ENCODE measurements around the gene CTNS.

The CTNS gene

DNA sequence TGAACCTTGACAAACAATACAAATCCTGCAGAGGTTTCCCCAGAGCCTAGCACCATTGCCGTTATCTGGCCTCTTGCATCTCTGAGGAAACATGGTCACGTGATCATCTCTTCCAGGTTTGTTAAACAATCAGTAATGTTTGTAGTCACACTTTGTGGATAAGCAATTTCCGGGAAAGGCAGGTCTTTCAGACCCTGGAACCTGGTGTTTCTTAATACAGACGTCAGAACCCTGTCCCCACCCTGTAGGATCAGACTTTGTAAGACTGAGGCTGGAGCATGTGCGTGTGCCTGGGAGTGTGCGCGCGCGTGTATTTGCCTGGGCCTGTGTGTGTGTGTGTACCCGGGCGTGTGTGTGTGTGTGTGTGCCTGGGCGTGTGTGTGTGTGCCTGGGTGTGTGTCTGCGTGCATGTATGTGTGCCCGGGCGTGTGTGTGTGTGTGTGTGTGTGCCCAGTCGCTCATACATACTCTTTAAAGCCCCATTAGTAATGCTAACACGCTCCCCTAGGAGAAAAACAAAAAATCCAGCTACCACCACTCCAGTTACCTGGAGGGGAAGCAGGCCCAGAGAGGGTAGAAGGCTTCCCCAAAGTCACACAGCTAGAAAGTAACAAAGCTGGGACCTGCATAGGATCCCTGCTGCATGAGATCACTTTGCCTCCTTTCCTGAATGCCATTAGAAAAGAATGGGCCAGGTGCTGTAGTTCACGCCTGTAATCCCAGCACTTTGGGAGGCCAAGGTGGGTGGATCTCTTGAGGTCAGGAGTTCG, 5.3 kb downstream of the CTNS start:
- Histone ChIP-seq H3K4me3 (ENCODE audit: insufficient read depth, low read depth, low read length, poor library complexity, severe bottlenecking) (no peak overlapping the region), H3K27ac (ENCODE audit: insufficient read depth, low read length, poor library complexity, severe bottlenecking) (no peak overlapping the region), H3K9me3 (ENCODE audit: control insufficient read depth, low read length) (no peaks in the 10 kb centered on the region), H3K4me1 (ENCODE audit: control insufficient read depth, insufficient read depth, low read length, poor library complexity, severe bottlenecking) (no peaks in the 10 kb centered on the region), H3K36me3 (ENCODE audit: control insufficient read depth, insufficient read depth, low read length) (no peaks in the 10 kb centered on the region), H3K27me3 (replicated peaks; ENCODE audit: control insufficient read depth, insufficient read depth, low read length, poor library complexity, severe bottlenecking) (no peaks in the 10 kb centered on the region)
- no peak for DNase-seq

DNA sequence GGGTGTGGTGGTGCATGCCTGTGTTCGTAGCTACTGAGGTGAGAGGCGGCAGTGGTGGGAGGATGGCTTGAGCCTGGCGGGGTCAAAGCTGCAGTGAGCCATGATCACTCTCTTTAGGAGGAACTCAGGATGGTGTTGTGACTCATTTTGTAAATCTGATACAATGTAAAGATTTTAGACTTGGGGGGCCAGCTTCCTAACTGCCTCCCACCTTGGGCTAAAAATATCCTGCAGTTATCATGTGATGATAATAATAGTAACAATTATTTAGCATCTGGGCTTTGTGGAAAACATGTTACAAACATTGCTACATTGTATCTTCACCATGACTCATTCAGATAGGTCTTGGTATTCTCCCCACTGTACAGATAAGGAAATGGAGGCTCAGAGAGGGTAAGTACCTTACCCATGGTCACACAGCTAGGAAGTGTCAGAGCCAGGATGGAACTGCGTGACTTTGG, 7.4 kb downstream of the CTNS start:
- no peak for DNase-seq
- H3K36me3 ChIP-seq (ENCODE audit: control insufficient read depth, insufficient read depth, low read length) = no peaks in the 10 kb centered on the region
- H3K4me3 ChIP-seq (ENCODE audit: insufficient read depth, low read depth, low read length, poor library complexity, severe bottlenecking) = no peak overlapping the region
- no peaks in the 10 kb centered on the region for H3K4me1 ChIP-seq (ENCODE audit: control insufficient read depth, insufficient read depth, low read length, poor library complexity, severe bottlenecking)
- no peaks in the 10 kb centered on the region for H3K27me3 ChIP-seq (replicated peaks; ENCODE audit: control insufficient read depth, insufficient read depth, low read length, poor library complexity, severe bottlenecking)
- H3K27ac ChIP-seq (ENCODE audit: insufficient read depth, low read length, poor library complexity, severe bottlenecking) = no peak overlapping the region
- H3K9me3 ChIP-seq (ENCODE audit: control insufficient read depth, low read length) = no peaks in the 10 kb centered on the region

GRCh38 chr17:3645310-3645709, 8.8 kb downstream of the CTNS start:
- H3K27ac ChIP-seq (ENCODE audit: insufficient read depth, low read length, poor library complexity, severe bottlenecking) = no peak overlapping the region
- H3K36me3 ChIP-seq (ENCODE audit: control insufficient read depth, insufficient read depth, low read length) = no peaks in the 10 kb centered on the region
- H3K9me3 ChIP-seq (ENCODE audit: control insufficient read depth, low read length) = no peaks in the 10 kb centered on the region
- no peaks in the 10 kb centered on the region for H3K4me1 ChIP-seq (ENCODE audit: control insufficient read depth, insufficient read depth, low read length, poor library complexity, severe bottlenecking)
- H3K27me3 ChIP-seq (replicated peaks; ENCODE audit: control insufficient read depth, insufficient read depth, low read length, poor library complexity, severe bottlenecking) = no peaks in the 10 kb centered on the region
- no peak overlapping the region for H3K4me3 ChIP-seq (ENCODE audit: insufficient read depth, low read depth, low read length, poor library complexity, severe bottlenecking)
- DNase-seq = no peak

DNA sequence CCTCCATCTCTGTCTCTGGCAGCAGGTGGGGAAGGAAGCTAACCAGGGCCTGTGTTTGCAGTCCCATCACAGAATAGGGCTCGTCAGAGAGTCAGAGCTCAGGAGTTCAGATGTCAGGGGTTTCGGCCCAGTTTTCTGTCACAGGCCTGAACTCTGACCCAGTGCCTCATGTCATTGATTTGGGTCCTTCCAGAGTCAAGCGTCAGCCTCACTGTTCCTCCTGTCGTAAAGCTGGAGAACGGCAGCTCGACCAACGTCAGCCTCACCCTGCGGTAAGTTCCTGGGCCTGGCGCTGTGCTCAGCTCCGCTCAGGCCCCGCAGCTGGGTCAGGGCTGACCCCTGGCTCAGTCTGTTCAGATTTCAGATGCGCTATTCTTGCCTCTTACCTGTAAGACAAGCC, 10.7 kb downstream of the CTNS start:
- DNase-seq = no peak
- H3K27me3 ChIP-seq (replicated peaks; ENCODE audit: control insufficient read depth, insufficient read depth, low read length, poor library complexity, severe bottlenecking) = no peaks in the 10 kb centered on the region
- no peaks in the 10 kb centered on the region for H3K4me1 ChIP-seq (ENCODE audit: control insufficient read depth, insufficient read depth, low read length, poor library complexity, severe bottlenecking)
- no peak overlapping the region for H3K4me3 ChIP-seq (ENCODE audit: insufficient read depth, low read depth, low read length, poor library complexity, severe bottlenecking)
- no peaks in the 10 kb centered on the region for H3K36me3 ChIP-seq (ENCODE audit: control insufficient read depth, insufficient read depth, low read length)
- no peak overlapping the region for H3K27ac ChIP-seq (ENCODE audit: insufficient read depth, low read length, poor library complexity, severe bottlenecking)
- H3K9me3 ChIP-seq (ENCODE audit: control insufficient read depth, low read length) = no peaks in the 10 kb centered on the region

DNA sequence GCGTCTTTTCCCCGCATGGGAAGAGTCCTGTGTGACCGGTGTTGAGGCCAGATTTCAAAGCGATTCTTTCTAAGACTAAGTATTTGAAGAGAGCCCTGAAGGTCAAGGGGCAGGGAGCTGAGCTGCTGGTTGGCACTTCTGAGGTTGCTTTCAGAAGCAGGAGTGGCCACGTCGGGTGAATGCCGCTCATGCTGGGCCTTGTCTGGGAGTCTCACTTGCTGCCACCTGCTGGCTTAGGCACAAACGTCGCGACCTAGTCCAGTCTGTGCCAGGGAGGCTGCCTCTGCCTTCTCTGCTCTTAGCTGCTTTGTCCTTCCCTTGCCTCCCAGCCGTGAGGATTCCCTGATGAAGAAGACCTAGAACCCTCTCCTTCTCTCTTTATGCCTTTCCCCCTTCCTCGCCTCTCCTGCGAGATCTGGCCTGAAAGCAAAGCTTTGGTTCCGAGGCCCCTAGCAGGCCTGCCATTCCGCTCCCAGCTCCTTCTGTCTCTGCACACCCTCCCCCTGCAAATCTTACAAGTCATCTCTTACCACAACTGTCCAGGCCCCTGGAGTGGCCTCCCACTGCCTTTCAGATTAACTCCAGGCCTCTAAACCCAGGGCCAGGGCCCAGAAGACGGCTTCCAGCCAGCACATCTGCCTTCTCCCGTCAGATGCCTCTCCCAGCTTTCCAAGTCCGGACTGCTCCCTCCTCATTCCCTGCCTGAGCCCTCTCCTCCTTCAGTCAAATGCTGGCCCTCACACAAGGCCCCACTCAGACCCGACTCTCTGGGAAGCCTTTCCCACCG, 11.4 kb downstream of the CTNS start:
- DNase-seq = no peak
- Histone ChIP-seq H3K4me1 (ENCODE audit: control insufficient read depth, insufficient read depth, low read length, poor library complexity, severe bottlenecking) (no peaks in the 10 kb centered on the region), H3K36me3 (ENCODE audit: control insufficient read depth, insufficient read depth, low read length) (no peaks in the 10 kb centered on the region), H3K27me3 (replicated peaks; ENCODE audit: control insufficient read depth, insufficient read depth, low read length, poor library complexity, severe bottlenecking) (no peaks in the 10 kb centered on the region), H3K9me3 (ENCODE audit: control insufficient read depth, low read length) (no peaks in the 10 kb centered on the region), H3K4me3 (ENCODE audit: insufficient read depth, low read depth, low read length, poor library complexity, severe bottlenecking) (no peak overlapping the region), H3K27ac (ENCODE audit: insufficient read depth, low read length, poor library complexity, severe bottlenecking) (no peak overlapping the region)

GRCh38 chr17:3655766-3656165, 19.2 kb downstream of the CTNS start:
- no peaks in the 10 kb centered on the region for H3K9me3 ChIP-seq (ENCODE audit: control insufficient read depth, low read length)
- no peak overlapping the region for H3K4me3 ChIP-seq (ENCODE audit: insufficient read depth, low read depth, low read length, poor library complexity, severe bottlenecking)
- no peaks in the 10 kb centered on the region for H3K4me1 ChIP-seq (ENCODE audit: control insufficient read depth, insufficient read depth, low read length, poor library complexity, severe bottlenecking)
- H3K36me3 ChIP-seq (ENCODE audit: control insufficient read depth, insufficient read depth, low read length) = no peaks in the 10 kb centered on the region
- no peaks in the 10 kb centered on the region for H3K27me3 ChIP-seq (replicated peaks; ENCODE audit: control insufficient read depth, insufficient read depth, low read length, poor library complexity, severe bottlenecking)
- no peak for DNase-seq
- H3K27ac ChIP-seq (ENCODE audit: insufficient read depth, low read length, poor library complexity, severe bottlenecking) = no peak overlapping the region

DNA sequence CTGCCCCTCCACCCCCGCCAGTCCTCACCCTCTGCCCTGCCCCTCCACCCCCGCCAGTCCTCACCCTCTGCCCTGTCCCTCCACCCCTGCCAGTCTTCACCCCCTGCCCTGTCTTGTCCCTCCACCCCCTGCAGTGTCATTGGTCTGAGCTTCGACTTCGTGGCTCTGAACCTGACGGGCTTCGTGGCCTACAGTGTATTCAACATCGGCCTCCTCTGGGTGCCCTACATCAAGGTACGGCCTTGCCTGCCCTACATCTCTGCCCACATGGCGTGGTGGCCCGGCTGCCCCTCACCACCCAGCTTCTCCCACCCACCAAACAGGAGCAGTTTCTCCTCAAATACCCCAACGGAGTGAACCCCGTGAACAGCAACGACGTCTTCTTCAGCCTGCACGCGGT, 19.8 kb downstream of the CTNS start:
- Histone ChIP-seq H3K9me3 (ENCODE audit: control insufficient read depth, low read length) (no peaks in the 10 kb centered on the region), H3K4me3 (ENCODE audit: insufficient read depth, low read depth, low read length, poor library complexity, severe bottlenecking) (no peak overlapping the region), H3K27ac (ENCODE audit: insufficient read depth, low read length, poor library complexity, severe bottlenecking) (no peak overlapping the region), H3K36me3 (ENCODE audit: control insufficient read depth, insufficient read depth, low read length) (no peaks in the 10 kb centered on the region), H3K27me3 (replicated peaks; ENCODE audit: control insufficient read depth, insufficient read depth, low read length, poor library complexity, severe bottlenecking) (no peaks in the 10 kb centered on the region), H3K4me1 (ENCODE audit: control insufficient read depth, insufficient read depth, low read length, poor library complexity, severe bottlenecking) (no peaks in the 10 kb centered on the region)
- DNase-seq = no peak

GRCh38 chr17:3656755-3657587, 20.4 kb downstream of the CTNS start:
- no peaks in the 10 kb centered on the region for H3K36me3 ChIP-seq (ENCODE audit: control insufficient read depth, insufficient read depth, low read length)
- DNase-seq = no peak
- no peaks in the 10 kb centered on the region for H3K4me1 ChIP-seq (ENCODE audit: control insufficient read depth, insufficient read depth, low read length, poor library complexity, severe bottlenecking)
- no peaks in the 10 kb centered on the region for H3K27me3 ChIP-seq (replicated peaks; ENCODE audit: control insufficient read depth, insufficient read depth, low read length, poor library complexity, severe bottlenecking)
- no peaks in the 10 kb centered on the region for H3K9me3 ChIP-seq (ENCODE audit: control insufficient read depth, low read length)
- no peak overlapping the region for H3K27ac ChIP-seq (ENCODE audit: insufficient read depth, low read length, poor library complexity, severe bottlenecking)
- H3K4me3 ChIP-seq (ENCODE audit: insufficient read depth, low read depth, low read length, poor library complexity, severe bottlenecking) = no peak overlapping the region

GRCh38 chr17:3657588-3657869, 21.0 kb downstream of the CTNS start:
- Histone ChIP-seq H3K36me3 (ENCODE audit: control insufficient read depth, insufficient read depth, low read length) (no peaks in the 10 kb centered on the region), H3K4me3 (ENCODE audit: insufficient read depth, low read depth, low read length, poor library complexity, severe bottlenecking) (no peak overlapping the region), H3K4me1 (ENCODE audit: control insufficient read depth, insufficient read depth, low read length, poor library complexity, severe bottlenecking) (no peaks in the 10 kb centered on the region), H3K9me3 (ENCODE audit: control insufficient read depth, low read length) (no peaks in the 10 kb centered on the region), H3K27me3 (replicated peaks; ENCODE audit: control insufficient read depth, insufficient read depth, low read length, poor library complexity, severe bottlenecking) (no peaks in the 10 kb centered on the region), H3K27ac (ENCODE audit: insufficient read depth, low read length, poor library complexity, severe bottlenecking) (no peak overlapping the region)
- DNase-seq = no peak

Measured in effector memory CD4-positive, alpha-beta T cell (primary cell).